MM.1S (cell line): Measurements from ENCODE around the gene ANKRD45.

ENCODE experiments used
- DNase-seq: peaks from one replicate; pipeline ENCODE4 v3.0.0-alpha.2; 2015
- H2AFZ ChIP-seq: fragments of 300-600 bp; sonication (generic); 2 replicates; pipeline ENCODE4 v1.6.0; 2016; ENCODE audit warnings: antibody characterized with exemption, low read length
- H3F3A ChIP-seq: fragments of 300-600 bp; sonication (generic); 2 replicates; pipeline ENCODE4 v1.6.1; 2016; ENCODE audit warnings: mild to moderate bottlenecking, antibody characterized with exemption, low read length, moderate library complexity, mixed read lengths; ENCODE audit not compliant: insufficient read depth
- H3K27ac ChIP-seq: fragments of 300-600 bp; sonication (generic); 2 replicates; pipeline ENCODE4 v1.5.1; 2016; ENCODE audit warnings: mild to moderate bottlenecking, low read length
- H3K27me3 ChIP-seq: fragments of 300-600 bp; sonication (generic); replicated peaks from 2 replicates; pipeline ENCODE4 v1.6.0; 2016; ENCODE audit warnings: low read length; ENCODE audit not compliant: insufficient read depth
- H3K36me3 ChIP-seq: fragments of 300-600 bp; sonication (generic); replicated peaks from 2 replicates; pipeline ENCODE4 v1.6.1; 2016; ENCODE audit warnings: mild to moderate bottlenecking, low read length, mixed read lengths; ENCODE audit not compliant: insufficient read depth
- H3K4me1 ChIP-seq: fragments of 300-600 bp; sonication (generic); 2 replicates; pipeline ENCODE4 v1.6.1; 2016; ENCODE audit warnings: low read length, mixed read lengths
- H3K4me2 ChIP-seq: fragments of 300-600 bp; sonication (generic); 2 replicates; pipeline ENCODE4 v1.6.0; 2016; ENCODE audit warnings: low read depth, low read length
- H3K4me3 ChIP-seq: fragments of 300-600 bp; sonication (generic); 2 replicates; pipeline ENCODE4 v1.5.1; 2016; ENCODE audit warnings: low read length, mixed read lengths
- H3K79me2 ChIP-seq: fragments of 300-600 bp; sonication (generic); 2 replicates; pipeline ENCODE4 v1.6.1; 2016; ENCODE audit warnings: mixed run types, low read length, mixed read lengths
- H3K9ac ChIP-seq: fragments of 300-600 bp; sonication (generic); 2 replicates; pipeline ENCODE4 v1.6.1; 2016; ENCODE audit warnings: low read length, mixed read lengths
- H3K9me2 ChIP-seq: fragments of 300-600 bp; sonication (generic); replicated peaks from 2 replicates; pipeline ENCODE4 v1.6.1; 2016; ENCODE audit warnings: mild to moderate bottlenecking, low read length, mixed read lengths; ENCODE audit not compliant: insufficient read depth
- H3K9me3 ChIP-seq: fragments of 300-600 bp; sonication (generic); replicated peaks from 2 replicates; pipeline ENCODE4 v1.6.1; 2016; ENCODE audit warnings: mild to moderate bottlenecking, low read length, mixed read lengths; ENCODE audit not compliant: insufficient read depth
- H4K20me1 ChIP-seq: fragments of 300-600 bp; sonication (generic); 2 replicates; pipeline ENCODE4 v1.6.1; 2016; ENCODE audit warnings: mild to moderate bottlenecking, low read length, moderate library complexity, mixed read lengths; ENCODE audit not compliant: insufficient read depth
- EZH2 ChIP-seq: fragments of 300-600 bp; sonication (generic); optimal IDR thresholded peaks from 2 replicates; pipeline ENCODE3; 2017; ENCODE audit warnings: low read depth, mild to moderate bottlenecking, antibody characterized with exemption, low read length, mixed read lengths
- EZH2phosphoT487 ChIP-seq: fragments of 300-600 bp; sonication (generic); IDR thresholded peaks from 2 replicates; pipeline ENCODE4 v1.6.1; 2018; ENCODE audit warnings: antibody characterized with exemption, low read length
- TF ChIP-seq, protein P1 (sequence below): fragments of 300-600 bp; sonication (generic); IDR thresholded peaks from 2 replicates; pipeline ENCODE4 v1.5.1; 2016; ENCODE audit warnings: antibody characterized with exemption, low read length, mixed read lengths

The ANKRD45 gene

DNA sequence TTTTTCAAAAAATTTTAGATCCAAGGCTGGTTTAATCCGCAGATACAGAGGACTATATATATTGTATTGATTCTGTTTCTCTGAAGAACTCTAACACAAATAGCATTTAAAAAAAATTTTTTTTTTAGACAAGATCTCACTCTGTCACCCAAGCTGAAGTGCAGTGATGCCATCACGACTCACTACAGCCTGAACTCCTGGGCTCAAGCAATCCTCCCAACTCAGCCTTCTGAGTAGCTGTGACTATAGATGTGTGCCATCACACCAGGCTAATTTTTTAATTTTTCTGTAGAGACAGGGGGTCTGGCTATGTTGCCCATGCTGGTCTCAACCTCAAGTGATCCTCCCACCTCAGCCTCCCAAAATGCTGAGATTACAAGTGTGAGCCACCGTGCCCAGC, 3.0 kb downstream of the ANKRD45 start:
- no peaks in the 10 kb centered on the region for H3K79me2 ChIP-seq
- H3K4me3 ChIP-seq = no peak overlapping the region
- H3K27ac ChIP-seq = no peak overlapping the region
- H3K4me1 ChIP-seq = no peaks in the 10 kb centered on the region
- no peak overlapping the region for H3K4me2 ChIP-seq
- no peaks in the 10 kb centered on the region for H3K27me3 ChIP-seq
- no peaks in the 10 kb centered on the region for H4K20me1 ChIP-seq
- no peaks in the 10 kb centered on the region for H3K9me3 ChIP-seq
- TF ChIP-seq EZH2phosphoT487 (no peak), EZH2 (no peak)
- TF ChIP-seq, protein P1, sequence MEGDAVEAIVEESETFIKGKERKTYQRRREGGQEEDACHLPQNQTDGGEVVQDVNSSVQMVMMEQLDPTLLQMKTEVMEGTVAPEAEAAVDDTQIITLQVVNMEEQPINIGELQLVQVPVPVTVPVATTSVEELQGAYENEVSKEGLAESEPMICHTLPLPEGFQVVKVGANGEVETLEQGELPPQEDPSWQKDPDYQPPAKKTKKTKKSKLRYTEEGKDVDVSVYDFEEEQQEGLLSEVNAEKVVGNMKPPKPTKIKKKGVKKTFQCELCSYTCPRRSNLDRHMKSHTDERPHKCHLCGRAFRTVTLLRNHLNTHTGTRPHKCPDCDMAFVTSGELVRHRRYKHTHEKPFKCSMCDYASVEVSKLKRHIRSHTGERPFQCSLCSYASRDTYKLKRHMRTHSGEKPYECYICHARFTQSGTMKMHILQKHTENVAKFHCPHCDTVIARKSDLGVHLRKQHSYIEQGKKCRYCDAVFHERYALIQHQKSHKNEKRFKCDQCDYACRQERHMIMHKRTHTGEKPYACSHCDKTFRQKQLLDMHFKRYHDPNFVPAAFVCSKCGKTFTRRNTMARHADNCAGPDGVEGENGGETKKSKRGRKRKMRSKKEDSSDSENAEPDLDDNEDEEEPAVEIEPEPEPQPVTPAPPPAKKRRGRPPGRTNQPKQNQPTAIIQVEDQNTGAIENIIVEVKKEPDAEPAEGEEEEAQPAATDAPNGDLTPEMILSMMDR = no peak
- no peak for DNase-seq
- H3F3A ChIP-seq = no peaks in the 10 kb centered on the region
- no peak overlapping the region for H3K9ac ChIP-seq
- no peaks in the 10 kb centered on the region for H3K36me3 ChIP-seq
- H2AFZ ChIP-seq = no peak overlapping the region
- H3K9me2 ChIP-seq = no peaks in the 10 kb centered on the region

DNA sequence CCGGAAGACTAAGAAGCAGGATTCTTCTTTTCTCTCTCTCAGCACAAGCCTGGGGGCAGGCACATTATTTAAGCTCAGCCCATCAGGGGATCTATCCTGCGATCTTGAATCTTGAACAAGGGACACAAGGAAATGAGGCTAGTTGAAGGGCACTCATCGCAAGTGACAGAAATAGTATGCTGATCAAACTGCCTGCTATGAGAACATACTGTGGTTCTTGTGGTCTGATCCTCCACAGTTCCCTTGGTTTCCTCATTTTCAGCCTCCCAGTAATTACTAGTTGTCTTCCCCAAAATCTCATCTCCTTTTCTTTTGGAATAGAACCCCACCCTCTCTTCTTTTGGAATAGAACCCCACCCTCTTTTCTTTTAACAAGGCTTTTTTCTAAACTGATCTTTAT, 6.5 kb downstream of the ANKRD45 start:
- Histone ChIP-seq H3K9me2 (no peaks in the 10 kb centered on the region), H3F3A (no peaks in the 10 kb centered on the region), H2AFZ (no peak overlapping the region), H3K9ac (no peak overlapping the region), H3K27me3 (no peaks in the 10 kb centered on the region), H3K4me3 (no peak overlapping the region), H3K36me3 (no peaks in the 10 kb centered on the region), H3K27ac (no peak overlapping the region), H3K4me1 (no peaks in the 10 kb centered on the region), H3K79me2 (no peaks in the 10 kb centered on the region), H3K4me2 (no peak overlapping the region), H3K9me3 (no peaks in the 10 kb centered on the region), H4K20me1 (no peaks in the 10 kb centered on the region)
- DNase-seq = no peak
- TF ChIP-seq EZH2 (no peak), EZH2phosphoT487 (no peak)
- TF ChIP-seq, protein P1 = no peak

DNA sequence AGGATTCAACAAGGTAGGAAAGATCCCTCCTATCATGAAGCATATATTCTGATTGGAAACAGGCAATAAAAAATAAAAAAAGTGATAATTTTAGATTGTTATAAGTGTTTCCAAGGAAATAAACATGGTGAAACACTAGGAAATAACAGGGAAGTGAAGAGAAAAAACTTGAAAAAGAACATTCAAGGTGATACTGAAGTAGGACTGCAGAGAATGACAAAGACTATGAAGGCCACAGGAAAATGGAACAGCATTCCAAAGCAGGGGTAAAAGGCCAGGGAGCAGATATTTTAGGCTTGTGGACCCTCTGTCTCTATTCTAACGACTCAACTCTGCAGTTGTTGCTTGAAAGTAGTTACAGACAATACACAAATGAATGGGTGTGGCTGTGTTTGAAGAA, 7.9 kb downstream of the ANKRD45 start:
- no peak for DNase-seq
- no peak overlapping the region for H3K9ac ChIP-seq

More for the DNA sequence above, 7.9 kb downstream of the ANKRD45 start:
- no peaks in the 10 kb centered on the region for H3K9me2 ChIP-seq
- no peak overlapping the region for H3K27ac ChIP-seq
- H2AFZ ChIP-seq = no peak overlapping the region
- H3K4me1 ChIP-seq = no peaks in the 10 kb centered on the region
- H3K4me2 ChIP-seq = no peak overlapping the region
- H4K20me1 ChIP-seq = no peaks in the 10 kb centered on the region
- H3K36me3 ChIP-seq = no peaks in the 10 kb centered on the region
- TF ChIP-seq, protein P1 = no peak
- no peak for TF ChIP-seq EZH2phosphoT487
- H3K9me3 ChIP-seq = no peaks in the 10 kb centered on the region
- no peaks in the 10 kb centered on the region for H3K27me3 ChIP-seq
- no peaks in the 10 kb centered on the region for H3K79me2 ChIP-seq
- no peak overlapping the region for H3K4me3 ChIP-seq
- no peaks in the 10 kb centered on the region for H3F3A ChIP-seq
